Measurements from ENCODE around the gene PTPRM.

DNA sequence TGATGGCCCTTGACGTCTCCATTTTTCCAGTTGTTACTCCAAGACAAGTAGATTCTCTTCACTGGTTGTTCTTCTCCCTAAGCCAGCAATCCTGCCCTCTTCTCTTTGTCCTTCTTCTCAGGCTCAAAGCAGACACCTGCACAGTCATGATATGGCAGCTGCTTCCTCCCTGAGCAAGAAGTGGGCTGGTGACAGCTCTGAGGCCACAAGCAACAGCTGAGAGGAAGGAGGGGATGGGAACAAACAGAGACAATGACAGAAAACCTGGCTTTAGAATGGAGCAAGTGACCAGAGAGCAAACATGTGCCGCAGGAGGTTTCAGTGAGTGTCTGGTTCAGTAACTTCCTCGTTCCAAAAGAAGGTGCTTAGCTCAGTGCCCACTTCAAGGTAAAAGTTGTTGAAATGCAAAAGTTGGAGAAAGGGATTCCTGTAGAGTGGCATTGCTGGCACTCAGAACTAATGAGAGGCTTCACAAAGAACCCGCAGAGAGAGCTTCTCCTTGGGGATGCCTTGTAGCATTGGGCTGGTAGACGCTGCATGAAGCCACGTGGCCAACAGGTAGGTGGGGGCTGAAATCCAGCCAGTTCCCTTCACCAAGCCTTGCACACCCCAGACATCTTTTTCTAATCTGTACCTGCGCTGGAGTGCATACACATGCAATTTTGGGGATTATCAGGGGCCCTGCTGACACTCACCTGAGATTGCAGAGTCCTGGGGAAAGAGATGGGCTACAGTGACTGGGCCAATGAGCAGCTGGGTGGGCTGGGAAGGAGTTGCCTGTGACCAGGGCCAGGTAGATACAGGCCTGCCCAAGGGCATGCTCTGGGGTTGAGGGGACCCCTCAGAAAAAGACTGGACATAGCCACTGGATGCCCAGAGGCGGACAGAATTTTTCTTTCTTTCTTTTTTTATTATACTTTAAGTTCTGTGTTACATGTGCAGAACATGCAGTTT, 888.8 kb downstream of the PTPRM start:
- TF ChIP-seq, protein P1, sequence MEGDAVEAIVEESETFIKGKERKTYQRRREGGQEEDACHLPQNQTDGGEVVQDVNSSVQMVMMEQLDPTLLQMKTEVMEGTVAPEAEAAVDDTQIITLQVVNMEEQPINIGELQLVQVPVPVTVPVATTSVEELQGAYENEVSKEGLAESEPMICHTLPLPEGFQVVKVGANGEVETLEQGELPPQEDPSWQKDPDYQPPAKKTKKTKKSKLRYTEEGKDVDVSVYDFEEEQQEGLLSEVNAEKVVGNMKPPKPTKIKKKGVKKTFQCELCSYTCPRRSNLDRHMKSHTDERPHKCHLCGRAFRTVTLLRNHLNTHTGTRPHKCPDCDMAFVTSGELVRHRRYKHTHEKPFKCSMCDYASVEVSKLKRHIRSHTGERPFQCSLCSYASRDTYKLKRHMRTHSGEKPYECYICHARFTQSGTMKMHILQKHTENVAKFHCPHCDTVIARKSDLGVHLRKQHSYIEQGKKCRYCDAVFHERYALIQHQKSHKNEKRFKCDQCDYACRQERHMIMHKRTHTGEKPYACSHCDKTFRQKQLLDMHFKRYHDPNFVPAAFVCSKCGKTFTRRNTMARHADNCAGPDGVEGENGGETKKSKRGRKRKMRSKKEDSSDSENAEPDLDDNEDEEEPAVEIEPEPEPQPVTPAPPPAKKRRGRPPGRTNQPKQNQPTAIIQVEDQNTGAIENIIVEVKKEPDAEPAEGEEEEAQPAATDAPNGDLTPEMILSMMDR (IDR thresholded peaks at IDR 0.05) = no peak
- no peak for TF ChIP-seq POLR2A (IDR thresholded peaks at IDR 0.05)
